DMS53 (cell line): Measurements from ENCODE around the gene NID1.
"Not testable (repeated sequence)": the region's sequence is repeated elsewhere in the genome, so short reads cannot be mapped to it uniquely, and the experiment has no call there.

Experiments used
- DNase-seq: peaks from one replicate; lab custom pipeline; 2025; lab: John Stamatoyannopoulos, UW

Gene NID1

GRCh38 chr1:235996048-235996785 lies 68.7 kb downstream of the NID1 start:
- peak; percentile 74 for DNase-seq

- DNase-seq: no peak
Observed at GRCh38 chr1:235995511-235995910, 69.4 kb downstream of the NID1 start.

GRCh38 chr1:235993652-235994051 lies 71.2 kb downstream of the NID1 start:
- DNase-seq: no peak

GRCh38 chr1:235992868-235993267 lies 72.0 kb downstream of the NID1 start:
- DNase-seq: no peak

- no peak for DNase-seq
Observed at GRCh38 chr1:235992346-235992745, 72.5 kb downstream of the NID1 start.

- no peak for DNase-seq
Observed at GRCh38 chr1:235990330-235990795, 74.5 kb downstream of the NID1 start.

GRCh38 chr1:235989105-235989504 lies 75.8 kb downstream of the NID1 start:
- DNase-seq: no peak

- no peak for DNase-seq
Observed at GRCh38 chr1:235986869-235987268, 78.0 kb downstream of the NID1 start.

GRCh38 chr1:235984041-235984825 lies 80.7 kb downstream of the NID1 start:
- no peak for DNase-seq

- no peak for DNase-seq
Observed at GRCh38 chr1:235980976-235981375, 83.9 kb downstream of the NID1 start.

- DNase-seq: no peak
Observed at GRCh38 chr1:235979716-235980333, 85.1 kb downstream of the NID1 start.

GRCh38 chr1:235979176-235979575 lies 85.7 kb downstream of the NID1 start:
- DNase-seq: no peak

- DNase-seq: no peak
Observed at GRCh38 chr1:235976490-235976889, 88.4 kb downstream of the NID1 start.

- DNase-seq: no peak
Observed at GRCh38 chr1:235974616-235975015, 90.3 kb downstream of the NID1 start.

- DNase-seq: not testable (repeated sequence)
Observed at GRCh38 chr1:235972691-235973090, 92.2 kb downstream of the NID1 start.

GRCh38 chr1:235972311-235972689 lies 92.6 kb downstream of the NID1 start:
- no peak for DNase-seq

- peak; percentile 94 for DNase-seq
Observed at GRCh38 chr1:235971571-235972310, 93.1 kb downstream of the NID1 start.

- DNase-seq: no peak
Observed at GRCh38 chr1:235971020-235971419, 93.9 kb downstream of the NID1 start.

GRCh38 chr1:235968831-235969230 lies 96.1 kb downstream of the NID1 start:
- no peak for DNase-seq

GRCh38 chr1:235966134-235966533 lies 98.8 kb downstream of the NID1 start:
- not testable (repeated sequence) for DNase-seq

GRCh38 chr1:235960809-235961208 lies 104.1 kb downstream of the NID1 start:
- DNase-seq: peak; percentile 12

GRCh38 chr1:235958021-235958420 lies 106.9 kb downstream of the NID1 start:
- no peak for DNase-seq
